Measurements from ENCODE around the gene GIPR. TPM values are rescaled to one million over a fixed set of nuclear protein-coding genes. Genes with fewer than 3 reads are reported as not detected.
A peak's percentile ranks its signal among the peaks of the same experiment; 100 is the strongest.

Gene GIPR
- total and polyA plus RNA-seq, 2 experiments from 2014 or later: 0.42 to 1.2 TPM

DNA sequence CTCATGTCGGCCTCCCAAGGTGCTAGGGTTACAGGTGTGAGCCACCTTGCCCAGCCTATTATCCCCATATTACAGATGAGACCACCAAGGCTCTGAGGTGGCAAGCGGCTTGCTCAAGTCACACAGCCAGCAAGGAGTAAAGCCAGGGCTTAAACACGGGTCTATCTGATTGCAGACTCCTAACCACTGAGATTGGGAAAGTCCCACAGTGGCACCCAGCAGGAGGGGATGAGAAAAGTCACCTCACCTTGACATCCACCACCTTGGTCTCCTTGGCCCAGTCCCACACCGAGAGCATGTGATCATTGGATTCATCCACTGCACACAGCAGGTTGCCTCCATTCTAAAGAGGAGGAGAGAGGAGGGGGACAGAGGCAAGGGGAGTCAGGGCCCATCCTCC, 38.3 kb upstream of the GIPR start:
- H2AFZ ChIP-seq: no peak overlapping the region
- peaks cover 16% of the 10 kb centered on the region for H3K27me3 Mint-ChIP-seq (ENCODE audit: insufficient read depth, low read depth, poor library complexity)
- 0 out of 2 replicates have a peak overlapping the region, but pooled peaks have one; percentile 66 for H3K27ac ChIP-seq (ENCODE audit: low read depth)
- no peaks in the 10 kb centered on the region for H4K20me1 ChIP-seq (replicated peaks; ENCODE audit: insufficient read depth)
- H3K79me2 ChIP-seq (replicated peaks; ENCODE audit: insufficient read depth): no peaks in the 10 kb centered on the region
- no peaks in the 10 kb centered on the region for H3K9me2 ChIP-seq (ENCODE audit: insufficient read depth)
- H3K4me1 ChIP-seq (ENCODE audit: insufficient read depth): peaks cover 5% of the 10 kb centered on the region
- no peak overlapping the region for H3K4me3 ChIP-seq
- peaks cover 22% of the 10 kb centered on the region for H3K4me1 Mint-ChIP-seq
- TF ChIP-seq STAT1 (IDR thresholded peaks at IDR 0.05; ENCODE audit: unreplicated experiment): no peak
- TF ChIP-seq, protein P1, sequence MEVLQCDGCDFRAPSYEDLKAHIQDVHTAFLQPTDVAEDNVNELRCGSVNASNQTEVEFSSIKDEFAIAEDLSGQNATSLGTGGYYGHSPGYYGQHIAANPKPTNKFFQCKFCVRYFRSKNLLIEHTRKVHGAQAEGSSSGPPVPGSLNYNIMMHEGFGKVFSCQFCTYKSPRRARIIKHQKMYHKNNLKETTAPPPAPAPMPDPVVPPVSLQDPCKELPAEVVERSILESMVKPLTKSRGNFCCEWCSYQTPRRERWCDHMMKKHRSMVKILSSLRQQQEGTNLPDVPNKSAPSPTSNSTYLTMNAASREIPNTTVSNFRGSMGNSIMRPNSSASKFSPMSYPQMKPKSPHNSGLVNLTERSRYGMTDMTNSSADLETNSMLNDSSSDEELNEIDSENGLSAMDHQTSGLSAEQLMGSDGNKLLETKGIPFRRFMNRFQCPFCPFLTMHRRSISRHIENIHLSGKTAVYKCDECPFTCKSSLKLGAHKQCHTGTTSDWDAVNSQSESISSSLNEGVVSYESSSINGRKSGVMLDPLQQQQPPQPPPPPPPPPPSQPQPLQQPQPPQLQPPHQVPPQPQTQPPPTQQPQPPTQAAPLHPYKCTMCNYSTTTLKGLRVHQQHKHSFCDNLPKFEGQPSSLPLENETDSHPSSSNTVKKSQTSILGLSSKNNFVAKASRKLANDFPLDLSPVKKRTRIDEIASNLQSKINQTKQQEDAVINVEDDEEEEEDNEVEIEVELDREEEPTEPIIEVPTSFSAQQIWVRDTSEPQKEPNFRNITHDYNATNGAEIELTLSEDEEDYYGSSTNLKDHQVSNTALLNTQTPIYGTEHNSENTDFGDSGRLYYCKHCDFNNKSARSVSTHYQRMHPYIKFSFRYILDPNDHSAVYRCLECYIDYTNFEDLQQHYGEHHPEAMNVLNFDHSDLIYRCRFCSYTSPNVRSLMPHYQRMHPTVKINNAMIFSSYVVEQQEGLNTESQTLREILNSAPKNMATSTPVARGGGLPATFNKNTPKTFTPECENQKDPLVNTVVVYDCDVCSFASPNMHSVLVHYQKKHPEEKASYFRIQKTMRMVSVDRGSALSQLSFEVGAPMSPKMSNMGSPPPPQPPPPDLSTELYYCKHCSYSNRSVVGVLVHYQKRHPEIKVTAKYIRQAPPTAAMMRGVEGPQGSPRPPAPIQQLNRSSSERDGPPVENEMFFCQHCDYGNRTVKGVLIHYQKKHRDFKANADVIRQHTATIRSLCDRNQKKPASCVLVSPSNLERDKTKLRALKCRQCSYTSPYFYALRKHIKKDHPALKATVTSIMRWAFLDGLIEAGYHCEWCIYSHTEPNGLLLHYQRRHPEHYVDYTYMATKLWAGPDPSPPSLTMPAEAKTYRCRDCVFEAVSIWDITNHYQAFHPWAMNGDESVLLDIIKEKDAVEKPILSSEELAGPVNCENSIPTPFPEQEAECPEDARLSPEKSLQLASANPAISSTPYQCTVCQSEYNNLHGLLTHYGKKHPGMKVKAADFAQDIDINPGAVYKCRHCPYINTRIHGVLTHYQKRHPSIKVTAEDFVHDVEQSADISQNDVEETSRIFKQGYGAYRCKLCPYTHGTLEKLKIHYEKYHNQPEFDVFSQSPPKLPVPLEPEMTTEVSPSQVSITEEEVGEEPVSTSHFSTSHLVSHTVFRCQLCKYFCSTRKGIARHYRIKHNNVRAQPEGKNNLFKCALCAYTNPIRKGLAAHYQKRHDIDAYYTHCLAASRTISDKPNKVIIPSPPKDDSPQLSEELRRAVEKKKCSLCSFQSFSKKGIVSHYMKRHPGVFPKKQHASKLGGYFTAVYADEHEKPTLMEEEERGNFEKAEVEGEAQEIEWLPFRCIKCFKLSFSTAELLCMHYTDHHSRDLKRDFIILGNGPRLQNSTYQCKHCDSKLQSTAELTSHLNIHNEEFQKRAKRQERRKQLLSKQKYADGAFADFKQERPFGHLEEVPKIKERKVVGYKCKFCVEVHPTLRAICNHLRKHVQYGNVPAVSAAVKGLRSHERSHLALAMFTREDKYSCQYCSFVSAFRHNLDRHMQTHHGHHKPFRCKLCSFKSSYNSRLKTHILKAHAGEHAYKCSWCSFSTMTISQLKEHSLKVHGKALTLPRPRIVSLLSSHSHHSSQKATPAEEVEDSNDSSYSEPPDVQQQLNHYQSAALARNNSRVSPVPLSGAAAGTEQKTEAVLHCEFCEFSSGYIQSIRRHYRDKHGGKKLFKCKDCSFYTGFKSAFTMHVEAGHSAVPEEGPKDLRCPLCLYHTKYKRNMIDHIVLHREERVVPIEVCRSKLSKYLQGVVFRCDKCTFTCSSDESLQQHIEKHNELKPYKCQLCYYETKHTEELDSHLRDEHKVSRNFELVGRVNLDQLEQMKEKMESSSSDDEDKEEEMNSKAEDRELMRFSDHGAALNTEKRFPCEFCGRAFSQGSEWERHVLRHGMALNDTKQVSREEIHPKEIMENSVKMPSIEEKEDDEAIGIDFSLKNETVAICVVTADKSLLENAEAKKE (CRISPR knock-in tag; IDR thresholded peaks at IDR 0.05): no peak
- no peak for TF ChIP-seq JUNB (IDR thresholded peaks at IDR 0.05; ENCODE audit: unreplicated experiment)
- no peak for TF ChIP-seq REST (IDR thresholded peaks at IDR 0.05; ENCODE audit: unreplicated experiment)
- no peak for TF ChIP-seq CTCF (conservative IDR thresholded peaks at IDR 0.05; ENCODE audit: low read depth in 2 of 2)
- no peak for TF ChIP-seq ZNF114 (CRISPR knock-in tag; IDR thresholded peaks at IDR 0.05)
- TF ChIP-seq EZH2 (IDR thresholded peaks at IDR 0.05; ENCODE audit: low read depth, unreplicated experiment): no peak
- no peak for TF ChIP-seq NANOG (IDR thresholded peaks at IDR 0.05; ENCODE audit: borderline replicate concordance)
- no peak for TF ChIP-seq ETS1 (IDR thresholded peaks at IDR 0.05)
- no peak for TF ChIP-seq ZNF331 (CRISPR knock-in tag; IDR thresholded peaks at IDR 0.05; ENCODE audit: low read depth)
- TF ChIP-seq POLR2AphosphoS5 (IDR thresholded peaks at IDR 0.05; ENCODE audit: low read depth): no peak
- TF ChIP-seq CREB1 (CRISPR knock-in tag; IDR thresholded peaks at IDR 0.05; ENCODE audit: low read depth): no peak
- TF ChIP-seq EZH2phosphoT487 (IDR thresholded peaks at IDR 0.05; ENCODE audit: unreplicated experiment): no peak
- H3K36me3 Mint-ChIP-seq (ENCODE audit: low read depth): peaks cover 5% of the 10 kb centered on the region; the same call in 2 of the 3 replicates
- H3K4me2 ChIP-seq: no peak overlapping the region
- no peak for DNase-seq (ENCODE audit: low spot score)
- ATAC-seq: no peak
- peaks cover 7% of the 10 kb centered on the region; the same call in 1 of the 2 replicates for H3F3A ChIP-seq (replicated peaks; ENCODE audit: low read depth)
- no peaks in the 10 kb centered on the region for H3K27me3 ChIP-seq (ENCODE audit: insufficient read depth)
- no peak overlapping the region; the same call in 1 of the 2 replicates for H3K27ac Mint-ChIP-seq
- no peaks in the 10 kb centered on the region for H3K36me3 ChIP-seq (ENCODE audit: insufficient read depth)
- H3K4me3 Mint-ChIP-seq: no peak overlapping the region
- no peaks in the 10 kb centered on the region for H3K9me3 Mint-ChIP-seq

All from GM23338 (cell line).